GM12892 (cell line): ENCODE results near the gene MECP2.

ENCODE experiments used
- POLR2A ChIP-seq: IDR thresholded peaks from 2 replicates; pipeline ENCODE4 v1.6.1; 2011; ENCODE audit warnings: low read depth, low read length, control low read depth
- POLR2AphosphoS5 ChIP-seq: IDR thresholded peaks from 2 replicates; pipeline ENCODE4 v1.6.1; 2011; ENCODE audit warnings: low read depth, low read length, control low read depth

DNA sequence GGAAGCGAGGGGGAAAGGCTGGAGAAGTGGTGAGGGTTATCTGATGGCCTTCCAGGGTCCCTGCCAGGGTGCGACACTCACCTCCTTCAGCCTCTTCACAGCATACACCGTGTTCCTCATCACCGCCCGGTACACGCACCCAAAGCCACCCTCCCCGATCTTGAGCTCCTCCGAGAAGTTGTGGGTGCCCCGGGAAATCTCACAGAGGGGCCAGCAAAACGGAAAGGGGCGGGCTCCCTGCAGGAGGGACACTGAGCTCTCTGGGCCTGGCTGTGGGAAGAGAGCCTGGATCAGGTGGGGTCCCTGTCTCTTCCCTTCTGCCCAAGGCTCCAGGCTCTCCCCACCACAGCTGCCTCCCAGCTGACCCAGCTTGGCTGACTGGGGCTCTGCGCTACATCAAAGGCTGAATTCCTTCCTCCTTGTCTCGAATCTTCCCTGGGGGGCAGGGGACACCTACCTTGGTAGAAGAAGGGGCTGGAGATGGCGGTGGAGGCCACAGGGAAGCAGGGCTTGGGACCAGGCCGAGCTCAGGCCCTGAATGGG is 78.9 kb downstream of the MECP2 start:
- TF ChIP-seq POLR2A (no peak), POLR2AphosphoS5 (no peak)
